ENCODE data around the gene ADAM10. TPM values are rescaled to one million over a fixed set of nuclear protein-coding genes. Genes with fewer than 3 reads are reported as not detected.
A peak's percentile ranks its signal among the peaks of the same experiment; 100 is the strongest.
"Not testable (repeated sequence)": the region's sequence is repeated elsewhere in the genome, so short reads cannot be mapped to it uniquely, and the experiment has no call there.

The ADAM10 gene
- total RNA-seq, result 36.6 TPM

GRCh38 chr15:58749532-58750337 is at the start of gene ADAM10:
Gene ADAM10, minus strand, starts transcription at chr15:58749707. Its CDS starts 173 bp downstream, at chr15:58749534.
- ATAC-seq, result peak; percentile 91
- peak; percentile 100 for DNase-seq (ENCODE audit: low spot score)

- ATAC-seq (no peak), DNase-seq (ENCODE audit: low spot score) (no peak)
Measured at GRCh38 chr15:58797505-58797904, 48.0 kb upstream of the ADAM10 start.

GRCh38 chr15:58795825-58796224 is 46.3 kb upstream of the ADAM10 start:
- no peak for ATAC-seq
- DNase-seq (ENCODE audit: low spot score), result no peak

- ATAC-seq (no peak), DNase-seq (ENCODE audit: low spot score) (no peak)
Measured at GRCh38 chr15:58793862-58794261, 44.4 kb upstream of the ADAM10 start.

- DNase-seq (ENCODE audit: low spot score) (no peak), ATAC-seq (no peak)
Measured at GRCh38 chr15:58788056-58788710, 38.7 kb upstream of the ADAM10 start.

GRCh38 chr15:58785355-58785754 is 35.8 kb upstream of the ADAM10 start:
- ATAC-seq (no peak), DNase-seq (ENCODE audit: low spot score) (no peak)

GRCh38 chr15:58779554-58779953 is 30.0 kb upstream of the ADAM10 start:
- ATAC-seq (no peak), DNase-seq (ENCODE audit: low spot score) (no peak)

- ATAC-seq, result no peak
- DNase-seq (ENCODE audit: low spot score), result no peak
Measured at GRCh38 chr15:58777107-58777506, 27.6 kb upstream of the ADAM10 start.

GRCh38 chr15:58775402-58775801 is 25.9 kb upstream of the ADAM10 start:
- DNase-seq (ENCODE audit: low spot score) (no peak), ATAC-seq (no peak)

- DNase-seq (ENCODE audit: low spot score), result no peak
- ATAC-seq, result no peak
Measured at GRCh38 chr15:58773024-58773423, 23.5 kb upstream of the ADAM10 start.

- ATAC-seq, result peak; percentile 49
- DNase-seq (ENCODE audit: low spot score), result no peak
Measured at GRCh38 chr15:58771621-58772250, 22.2 kb upstream of the ADAM10 start.

GRCh38 chr15:58770857-58771620 is 21.5 kb upstream of the ADAM10 start, which contains the start of gene MINDY2:
Gene MINDY2, plus strand, starts transcription at chr15:58771302. Its CDS starts 94 bp downstream, at chr15:58771396.
- DNase-seq (ENCODE audit: low spot score), result peak; percentile 99
- peak; percentile 93 for ATAC-seq

- DNase-seq (ENCODE audit: low spot score) (no peak), ATAC-seq (peak; percentile 33)
Measured at GRCh38 chr15:58770519-58770856, 21.0 kb upstream of the ADAM10 start.

GRCh38 chr15:58768601-58769004 is 19.1 kb upstream of the ADAM10 start:
- not testable (repeated sequence) for ATAC-seq; DNase-seq (ENCODE audit: low spot score)

GRCh38 chr15:58766290-58766689 is 16.8 kb upstream of the ADAM10 start:
- DNase-seq (ENCODE audit: low spot score) (no peak), ATAC-seq (no peak)

- no peak for DNase-seq (ENCODE audit: low spot score)
- ATAC-seq, result no peak
Measured at GRCh38 chr15:58764468-58764867, 15.0 kb upstream of the ADAM10 start.

- DNase-seq (ENCODE audit: low spot score), result no peak
- no peak for ATAC-seq
Measured at GRCh38 chr15:58762731-58763130, 13.2 kb upstream of the ADAM10 start.

GRCh38 chr15:58762285-58762684 is 12.8 kb upstream of the ADAM10 start:
- no peak for DNase-seq (ENCODE audit: low spot score)

GRCh38 chr15:58761010-58761388 is 11.5 kb upstream of the ADAM10 start:
- DNase-seq (ENCODE audit: low spot score), result no peak
- no peak for ATAC-seq

More at GRCh38 chr15:58762285-58762684, 12.8 kb upstream of the ADAM10 start:
- no peak for ATAC-seq

GRCh38 chr15:58760385-58761009 is 11.0 kb upstream of the ADAM10 start:
- ATAC-seq (no peak), DNase-seq (ENCODE audit: low spot score) (no peak)

GRCh38 chr15:58758141-58758540 is 8.6 kb upstream of the ADAM10 start:
- ATAC-seq, result peak; percentile 94

More at GRCh38 chr15:58758141-58758540, 8.6 kb upstream of the ADAM10 start:
- no peak for DNase-seq (ENCODE audit: low spot score)

Data from left lobe of liver (tissue), 2 donors.